GM10248 (cell line): ENCODE measurements around the gene LAD1.

Experiments used
- CTCF ChIA-PET: fragments of 300-600 bp; sonication (Branson Sonifier 250); formaldehyde crosslinking; extraction: SDS; loops from one replicate; lab custom pipeline; 2021; ENCODE audit warnings: antibody characterized with exemption; lab: Yijun Ruan, JAX
- POLR2A ChIA-PET: fragments of 350-650 bp; sonication (Branson Sonifier 250); formaldehyde crosslinking; extraction: SDS; loops from one replicate; lab custom pipeline; 2020; ENCODE audit warnings: antibody characterized with exemption; lab: Yijun Ruan, JAX
- DNase-seq: peaks from one replicate; pipeline ENCODE4 v3.0.0; 2012; ENCODE audit errors: extremely low spot score
- TF ChIP-seq, protein P1 (sequence below): IDR thresholded peaks from 2 replicates; pipeline ENCODE4 v1.5.1; 2012; ENCODE audit warnings: mild to moderate bottlenecking, low read depth; ENCODE audit errors: extremely low read depth, missing control alignments, control extremely low read depth

The LAD1 gene

DNA sequence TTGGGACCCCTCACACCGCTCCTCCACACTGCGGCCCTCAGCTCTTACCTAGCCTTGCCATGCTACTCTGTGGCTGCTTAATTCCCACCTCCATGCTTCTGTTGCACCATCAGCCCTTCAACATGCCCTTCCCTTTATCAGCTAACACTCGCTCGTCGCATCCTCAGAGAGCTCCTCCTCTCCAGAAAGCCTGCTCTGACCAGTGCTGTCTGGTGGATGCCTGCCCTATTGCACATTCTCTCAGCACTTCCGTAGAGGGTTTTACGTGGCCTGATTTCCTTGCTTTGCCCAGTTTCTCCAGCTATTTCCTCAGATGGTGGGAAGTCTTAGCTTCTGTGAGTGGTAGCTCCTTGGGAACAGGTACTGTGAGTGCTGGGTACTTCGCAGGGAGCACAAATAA lies 10.3 kb upstream of the LAD1 start:
- TF ChIP-seq, protein P1, sequence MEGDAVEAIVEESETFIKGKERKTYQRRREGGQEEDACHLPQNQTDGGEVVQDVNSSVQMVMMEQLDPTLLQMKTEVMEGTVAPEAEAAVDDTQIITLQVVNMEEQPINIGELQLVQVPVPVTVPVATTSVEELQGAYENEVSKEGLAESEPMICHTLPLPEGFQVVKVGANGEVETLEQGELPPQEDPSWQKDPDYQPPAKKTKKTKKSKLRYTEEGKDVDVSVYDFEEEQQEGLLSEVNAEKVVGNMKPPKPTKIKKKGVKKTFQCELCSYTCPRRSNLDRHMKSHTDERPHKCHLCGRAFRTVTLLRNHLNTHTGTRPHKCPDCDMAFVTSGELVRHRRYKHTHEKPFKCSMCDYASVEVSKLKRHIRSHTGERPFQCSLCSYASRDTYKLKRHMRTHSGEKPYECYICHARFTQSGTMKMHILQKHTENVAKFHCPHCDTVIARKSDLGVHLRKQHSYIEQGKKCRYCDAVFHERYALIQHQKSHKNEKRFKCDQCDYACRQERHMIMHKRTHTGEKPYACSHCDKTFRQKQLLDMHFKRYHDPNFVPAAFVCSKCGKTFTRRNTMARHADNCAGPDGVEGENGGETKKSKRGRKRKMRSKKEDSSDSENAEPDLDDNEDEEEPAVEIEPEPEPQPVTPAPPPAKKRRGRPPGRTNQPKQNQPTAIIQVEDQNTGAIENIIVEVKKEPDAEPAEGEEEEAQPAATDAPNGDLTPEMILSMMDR, result no peak
- ChIA-PET POLR2A (no interaction called here), CTCF (interaction anchor here (0.7 to 8.7 kb wide), 18 partner anchors 8 to 155 kb away, joined by 3 to 95 read pairs (median 5); no protein-coding TSS in a partner anchor)
- DNase-seq, result no peak

DNA sequence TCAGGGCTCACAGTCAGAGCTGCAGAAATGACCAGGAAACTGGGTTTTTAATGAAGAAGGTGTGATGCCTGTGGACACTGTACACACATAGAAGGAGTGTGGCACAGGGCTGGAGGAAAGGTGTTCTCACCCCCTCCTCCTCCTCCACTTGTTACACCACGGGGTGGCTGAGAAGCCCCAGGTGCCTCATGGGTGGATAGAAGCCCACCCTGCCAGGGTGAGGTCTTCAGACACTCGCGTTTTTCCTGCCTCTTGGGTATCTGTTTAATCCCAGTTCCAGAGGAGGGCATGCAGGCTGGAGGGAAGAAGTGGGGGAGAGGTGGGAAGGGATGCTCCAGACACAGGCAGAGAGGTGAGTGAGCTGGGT lies 9.7 kb upstream of the LAD1 start:
- DNase-seq, result no peak
- ChIA-PET CTCF (interaction anchor here (0.7 to 8.7 kb wide), 19 partner anchors 9 to 154 kb away, joined by 3 to 95 read pairs (median 3); partner anchors contain the start of gene TNNT2), POLR2A (no interaction called here)
- TF ChIP-seq, protein P1, result no peak

DNA sequence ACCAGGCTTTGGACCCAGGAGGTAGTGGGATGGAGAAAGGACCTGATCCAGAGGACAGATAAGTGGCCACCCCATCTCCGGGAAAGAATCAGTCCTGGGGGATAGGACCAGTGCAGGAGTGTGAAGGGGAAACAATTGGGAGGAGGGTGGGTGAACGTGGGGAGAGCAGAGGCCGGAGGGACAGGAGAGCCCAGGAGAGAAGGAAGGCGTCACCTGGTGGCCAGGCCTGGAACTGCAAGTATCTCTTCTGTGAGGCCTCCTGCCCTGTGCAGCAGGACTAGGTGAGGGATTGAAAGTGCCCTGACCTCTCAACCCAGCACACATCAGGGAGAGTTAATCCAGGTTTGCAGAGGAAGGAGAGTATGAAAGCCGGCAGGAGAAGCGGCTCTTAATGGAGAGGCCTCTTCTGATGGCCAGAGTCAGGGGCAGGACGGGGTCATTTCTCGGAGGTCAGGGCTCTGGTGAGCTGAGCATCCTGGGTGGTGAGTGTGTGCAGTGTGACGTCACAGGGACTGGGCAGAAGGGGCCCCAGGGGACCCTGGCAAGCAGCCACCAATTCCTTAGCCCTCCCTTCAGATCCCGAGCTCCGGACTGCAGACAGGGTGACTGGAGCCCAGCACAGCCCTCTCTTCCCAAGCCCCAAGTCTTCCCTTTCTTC lies 9.2 kb upstream of the LAD1 start:
- peak; percentile 85 for DNase-seq
- CTCF ChIA-PET, result interaction anchor here (0.8 to 8.7 kb wide), 20 partner anchors 8 to 154 kb away, joined by 3 to 95 read pairs (median 4); partner anchors contain the start of gene TNNT2
- TF ChIP-seq, protein P1, result peak; percentile 95
- POLR2A ChIA-PET, result no interaction called here

DNA sequence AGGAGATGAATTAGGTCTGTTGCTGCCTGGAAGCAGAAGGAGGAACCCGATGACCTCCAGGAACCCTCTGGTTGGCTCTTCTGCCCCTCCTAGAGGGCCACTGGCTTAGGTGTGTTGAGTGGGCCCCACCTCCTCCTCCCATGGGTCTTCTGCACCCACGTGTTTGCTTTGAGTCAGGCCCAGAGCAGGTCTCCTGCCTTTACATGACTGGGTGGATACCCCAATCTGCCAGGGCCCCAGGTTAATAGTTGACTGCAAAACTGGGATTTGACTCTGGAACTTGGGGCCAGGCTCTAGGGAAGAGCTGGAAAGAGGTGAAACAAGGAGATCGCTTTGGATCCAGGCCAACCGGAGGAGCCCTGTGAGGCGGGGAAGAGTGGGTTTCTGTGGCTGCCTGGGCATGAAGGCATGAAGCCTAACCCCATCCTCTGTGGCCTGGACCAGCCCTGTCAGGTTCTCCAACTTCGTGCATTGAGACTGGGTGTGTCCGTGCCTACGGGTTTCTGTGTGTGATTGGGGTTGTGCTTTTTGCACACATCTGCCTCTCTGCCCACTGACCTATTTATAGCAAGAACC lies 7.8 kb upstream of the LAD1 start:
- CTCF ChIA-PET, result interaction anchor here (0.7 to 8.7 kb wide), 6 partner anchors 11 to 106 kb away, joined by 3 to 95 read pairs (median 14); no protein-coding TSS in a partner anchor
- no peak for DNase-seq
- TF ChIP-seq, protein P1, result no peak
- POLR2A ChIA-PET, result no interaction called here

DNA sequence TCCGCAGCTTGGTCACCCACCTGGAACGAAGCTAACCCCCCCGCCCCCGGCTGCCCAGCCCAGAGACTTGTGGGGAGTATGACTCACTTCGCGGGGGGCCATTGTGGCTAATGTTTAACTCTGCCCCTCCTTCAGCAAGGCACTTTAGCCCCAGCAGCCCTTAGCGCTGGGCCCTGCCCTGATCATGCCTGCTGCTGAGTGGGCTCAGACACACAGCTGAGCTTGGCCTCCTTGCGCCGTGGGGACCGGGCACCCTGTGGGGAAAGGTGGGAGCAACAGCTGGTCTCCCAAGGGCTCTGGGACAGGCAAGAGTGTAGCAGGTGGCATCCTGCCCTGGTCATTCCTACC lies 6.3 kb upstream of the LAD1 start:
- ChIA-PET POLR2A (no interaction called here), CTCF (interaction anchor here (0.9 to 8.7 kb wide), 10 partner anchors 11 to 107 kb away, joined by 3 to 95 read pairs (median 4); partner anchors contain the start of gene TNNI1)
- DNase-seq, result peak; percentile 57
- TF ChIP-seq, protein P1, result no peak

DNA sequence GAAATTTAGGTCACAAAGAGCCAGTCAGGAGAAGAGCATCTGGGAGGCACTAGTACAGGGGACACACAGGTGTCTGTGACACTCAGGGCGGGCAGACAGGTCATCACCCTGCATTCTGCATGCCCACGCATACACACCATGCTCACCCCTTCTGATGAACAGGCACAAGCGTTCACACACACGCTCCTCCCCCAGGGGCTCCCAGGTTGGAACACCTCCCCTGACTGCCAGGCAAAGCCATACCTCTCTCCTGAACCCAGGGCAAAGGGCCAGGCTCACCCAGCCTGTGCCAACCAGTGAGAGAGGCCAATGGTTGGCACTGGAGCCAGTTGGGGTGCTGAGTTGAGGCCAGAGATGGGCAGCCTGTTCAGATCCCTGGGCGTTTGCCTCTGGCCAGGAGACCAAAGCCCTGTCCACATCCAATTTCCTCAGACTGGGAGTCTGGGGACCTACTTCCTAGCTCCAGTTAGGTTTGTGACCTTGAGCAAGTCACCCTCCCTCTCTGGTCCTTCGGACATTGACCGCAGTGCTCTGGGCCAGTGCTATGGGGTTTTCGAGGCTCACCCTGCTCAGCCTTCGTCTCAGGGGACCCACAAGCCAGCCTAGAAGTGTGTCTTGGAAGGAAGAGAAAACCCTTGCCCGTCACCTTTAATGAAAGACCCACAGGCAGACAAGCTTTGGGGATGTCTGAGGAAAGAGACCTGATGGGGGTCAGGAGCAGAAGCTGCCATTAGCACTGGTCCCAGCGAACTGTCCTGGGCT lies 5.8 kb upstream of the LAD1 start:
- POLR2A ChIA-PET, result no interaction called here
- no peak for DNase-seq
- TF ChIP-seq, protein P1, result no peak
- CTCF ChIA-PET, result interaction anchor here (0.9 to 8.7 kb wide), 10 partner anchors 12 to 108 kb away, joined by 3 to 95 read pairs (median 4); partner anchors contain the start of gene TNNI1
